Pulmonary artery endothelial cell (primary cell): ENCODE results near the gene DUSP19. TPM values are rescaled to one million over a fixed set of nuclear protein-coding genes. Genes with fewer than 3 reads are reported as not detected.

Experiments used
- DNase-seq: peaks from one replicate; pipeline ENCODE4 v3.0.0-alpha.2; 2011; ENCODE audit warnings: low read depth, low spot score
- total RNA-seq: library from RNA; depleted of rRNA; stranded (reverse); fragments of >200 nt; gene quantifications from 2 replicates; pipeline ENCODE4 v1.2.3, GENCODE V29; 2014

Gene DUSP19
- total RNA-seq, 1 donor from 2014 or later, result 2.1 TPM

- no peak for DNase-seq
Observed at GRCh38 chr2:183063083-183063482, 15.5 kb upstream of the DUSP19 start.

- DNase-seq, result no peak
Observed at GRCh38 chr2:183068561-183068960, 10.0 kb upstream of the DUSP19 start.

GRCh38 chr2:183069174-183069573, 9.4 kb upstream of the DUSP19 start:
- DNase-seq, result no peak

GRCh38 chr2:183070942-183071844, 7.4 kb upstream of the DUSP19 start:
- no peak for DNase-seq

GRCh38 chr2:183072177-183072576, 6.4 kb upstream of the DUSP19 start:
- no peak for DNase-seq

GRCh38 chr2:183078163-183078463, 434 bp upstream of the DUSP19 start:
- no peak for DNase-seq

- no peak for DNase-seq
Observed at GRCh38 chr2:183079139-183079775, 710 bp downstream of the DUSP19 start.

- no peak for DNase-seq
Observed at GRCh38 chr2:183081911-183082310, 3.4 kb downstream of the DUSP19 start.

- DNase-seq, result no peak
Observed at GRCh38 chr2:183088061-183088460, 9.5 kb downstream of the DUSP19 start.

GRCh38 chr2:183089192-183089851, 10.8 kb downstream of the DUSP19 start:
- no peak for DNase-seq

- no peak for DNase-seq
Observed at GRCh38 chr2:183091318-183091953, 12.9 kb downstream of the DUSP19 start.

- DNase-seq, result no peak
Observed at GRCh38 chr2:183091954-183092345, 13.4 kb downstream of the DUSP19 start.

GRCh38 chr2:183093857-183094657, 15.5 kb downstream of the DUSP19 start:
- DNase-seq, result no peak

- DNase-seq, result no peak
Observed at GRCh38 chr2:183105402-183106134, 27.0 kb downstream of the DUSP19 start.

GRCh38 chr2:183112577-183112976, 34.0 kb downstream of the DUSP19 start:
- DNase-seq, result no peak

- no peak for DNase-seq
Observed at GRCh38 chr2:183113630-183114029, 35.1 kb downstream of the DUSP19 start.

GRCh38 chr2:183117226-183117625, 38.7 kb downstream of the DUSP19 start:
- no peak for DNase-seq

GRCh38 chr2:183123117-183123958, 44.8 kb downstream of the DUSP19 start:
- DNase-seq, result no peak

GRCh38 chr2:183123959-183124221, 45.3 kb downstream of the DUSP19 start:
- DNase-seq, result no peak
